ENCODE measurements around the gene NKAIN2.

- no peak for TF ChIP-seq MYC (IDR thresholded peaks at IDR 0.05; ENCODE audit: low read depth, low read length)
- TF ChIP-seq MYC (CRISPR knock-in tag; IDR thresholded peaks at IDR 0.05; ENCODE audit: borderline replicate concordance, low read depth): no peak
- no peak for TF ChIP-seq TARDBP (IDR thresholded peaks at IDR 0.05)
- no peak for TF ChIP-seq DMBX1 (CRISPR knock-in tag; IDR thresholded peaks at IDR 0.05; ENCODE audit: borderline replicate concordance)
These were observed 420.1 kb downstream of the NKAIN2 start for GRCh38 chr6:124223611-124224345.
